Testis (tissue), 2 donors: Measurements from ENCODE around the gene DOK5.

Experiments
- POLR2A ChIP-seq: fragments of 450-650 bp; IDR thresholded peaks from one replicate; pipeline ENCODE4 v1.6.1; 2017; ENCODE audit warnings: antibody characterized with exemption, mild to moderate bottlenecking, moderate library complexity
- TF ChIP-seq, protein P1 (sequence below), 3 experiments: fragments of 450-650 bp in 2 of 3; fragments of 200-600 bp in 1 of 3; sonication (generic) in 1 of 3; IDR thresholded peaks; one replicate each; pipeline ENCODE4 v1.5.1; 2016 to 2019; ENCODE audit warnings: antibody characterized with exemption in 3 of 3, mild to moderate bottlenecking in 2 of 3, moderate library complexity in 1 of 3

DNA sequence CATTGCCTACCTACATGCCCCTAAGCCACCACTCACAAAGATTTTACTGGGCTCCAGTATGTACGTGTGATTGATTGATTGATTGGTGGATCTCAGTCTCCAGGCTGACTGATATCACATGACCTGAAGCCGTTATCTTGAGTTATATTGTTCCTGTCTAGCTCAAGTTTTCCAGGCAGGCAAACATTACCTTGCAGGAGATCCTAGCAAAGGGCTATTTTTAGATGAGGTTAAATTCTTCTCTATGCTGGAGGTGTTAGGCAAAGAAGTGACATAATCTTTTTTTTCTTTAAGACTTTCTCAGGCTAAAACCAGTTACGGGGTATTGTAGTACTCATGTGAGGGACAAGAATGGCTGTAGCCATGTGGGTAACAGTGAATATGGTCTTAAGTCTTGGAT lies 125.2 kb downstream of the DOK5 start:
- TF ChIP-seq, protein P1, sequence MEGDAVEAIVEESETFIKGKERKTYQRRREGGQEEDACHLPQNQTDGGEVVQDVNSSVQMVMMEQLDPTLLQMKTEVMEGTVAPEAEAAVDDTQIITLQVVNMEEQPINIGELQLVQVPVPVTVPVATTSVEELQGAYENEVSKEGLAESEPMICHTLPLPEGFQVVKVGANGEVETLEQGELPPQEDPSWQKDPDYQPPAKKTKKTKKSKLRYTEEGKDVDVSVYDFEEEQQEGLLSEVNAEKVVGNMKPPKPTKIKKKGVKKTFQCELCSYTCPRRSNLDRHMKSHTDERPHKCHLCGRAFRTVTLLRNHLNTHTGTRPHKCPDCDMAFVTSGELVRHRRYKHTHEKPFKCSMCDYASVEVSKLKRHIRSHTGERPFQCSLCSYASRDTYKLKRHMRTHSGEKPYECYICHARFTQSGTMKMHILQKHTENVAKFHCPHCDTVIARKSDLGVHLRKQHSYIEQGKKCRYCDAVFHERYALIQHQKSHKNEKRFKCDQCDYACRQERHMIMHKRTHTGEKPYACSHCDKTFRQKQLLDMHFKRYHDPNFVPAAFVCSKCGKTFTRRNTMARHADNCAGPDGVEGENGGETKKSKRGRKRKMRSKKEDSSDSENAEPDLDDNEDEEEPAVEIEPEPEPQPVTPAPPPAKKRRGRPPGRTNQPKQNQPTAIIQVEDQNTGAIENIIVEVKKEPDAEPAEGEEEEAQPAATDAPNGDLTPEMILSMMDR (IDR thresholded peaks at IDR 0.05): no peak
- TF ChIP-seq POLR2A: no peak
